Measurements from ENCODE around the gene DDI2.

Gene DDI2

DNA sequence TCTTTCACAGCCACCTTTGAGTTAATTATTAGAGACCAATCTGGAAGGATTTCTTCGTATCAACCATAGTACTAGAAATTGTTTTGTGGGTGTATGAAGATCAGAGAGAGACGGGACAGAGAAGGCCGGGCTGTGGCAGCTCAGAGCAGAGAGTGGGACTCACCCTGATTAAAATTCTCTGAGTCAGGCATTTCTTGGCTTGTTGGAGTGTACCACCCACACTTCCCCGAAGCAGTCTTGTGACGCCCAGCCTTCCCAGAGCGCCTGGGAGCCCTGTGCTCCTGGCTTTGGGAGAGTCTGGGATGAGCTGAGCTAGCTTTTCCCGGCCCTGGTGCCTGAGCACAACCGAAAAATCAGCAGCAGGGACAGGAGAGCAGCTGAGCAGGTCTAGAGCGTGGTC, 86.3 kb downstream of the DDI2 start:
- peak; percentile 72 for DNase-seq (ENCODE audit: low read depth)

DNA sequence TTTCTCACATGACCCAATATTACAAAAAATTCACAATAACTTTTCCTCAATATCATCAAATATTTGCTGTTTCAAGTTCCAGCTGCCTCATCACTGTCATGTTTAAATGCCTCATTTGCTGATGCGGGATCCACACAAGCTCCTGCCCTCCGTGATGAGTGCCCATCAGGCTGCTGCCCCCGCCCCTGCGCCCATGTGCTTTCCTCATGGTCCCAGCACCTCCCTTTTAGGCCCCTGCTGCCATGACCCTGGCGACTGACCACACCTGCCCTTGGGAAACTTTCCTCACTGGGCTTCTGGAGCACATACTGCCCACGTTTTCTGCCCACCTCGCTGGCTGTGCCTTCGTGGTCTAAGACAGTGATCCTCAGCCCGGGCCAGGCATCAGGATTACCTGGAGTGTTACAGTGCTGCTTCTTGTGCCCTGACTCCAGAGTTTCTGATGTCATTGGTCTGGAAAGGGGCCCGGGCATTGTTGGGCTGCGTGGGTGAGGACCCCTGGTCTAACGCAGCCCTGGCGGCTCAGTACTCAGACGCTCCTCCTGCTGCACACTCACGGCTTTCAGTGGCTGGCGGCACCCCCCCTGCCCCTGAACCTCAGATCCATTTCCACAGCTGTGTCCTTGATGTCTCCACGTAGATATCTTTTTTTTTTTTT, 87.4 kb downstream of the DDI2 start:
- no peak for DNase-seq (ENCODE audit: low read depth)

DNA sequence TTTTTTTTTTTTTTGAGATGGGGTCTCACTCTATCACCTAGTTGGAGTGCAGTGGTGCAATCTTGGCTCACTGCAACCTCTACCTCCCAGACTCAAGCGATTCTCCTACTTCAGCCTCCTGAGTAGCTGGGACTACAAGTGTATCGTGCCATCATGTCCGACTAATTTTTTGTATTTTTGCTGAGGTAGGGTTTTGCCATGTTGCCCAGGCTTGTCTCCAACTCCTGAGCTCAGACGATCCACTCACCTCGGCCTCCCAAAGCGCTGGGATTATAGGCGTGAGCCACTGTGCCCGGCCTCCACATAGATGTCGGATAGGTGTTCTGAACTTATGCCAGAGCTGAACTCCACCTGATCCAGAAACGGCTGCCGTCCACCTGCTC, 87.9 kb downstream of the DDI2 start:
- no peak for DNase-seq (ENCODE audit: low read depth)

DNA sequence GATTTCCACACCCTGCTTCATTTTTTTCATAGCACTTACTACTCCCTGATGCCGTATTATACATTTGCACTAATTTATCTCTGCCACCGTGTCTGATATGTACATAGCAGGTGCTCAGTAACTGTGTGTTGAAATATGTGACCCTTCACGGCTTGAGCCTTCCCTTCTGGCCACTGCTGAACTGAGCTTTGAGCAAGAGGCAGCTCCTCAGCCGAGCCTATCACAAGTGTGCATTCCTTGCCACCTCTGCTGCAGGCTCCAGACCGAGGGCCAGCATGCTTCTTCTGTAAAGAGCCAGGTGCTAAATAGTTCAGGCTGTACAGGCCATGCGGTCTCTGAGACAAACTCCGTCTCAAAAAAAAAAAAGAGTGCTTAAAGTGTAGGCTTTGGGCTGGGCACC, 89.5 kb downstream of the DDI2 start:
- DNase-seq (ENCODE audit: low read depth) = no peak

DNA sequence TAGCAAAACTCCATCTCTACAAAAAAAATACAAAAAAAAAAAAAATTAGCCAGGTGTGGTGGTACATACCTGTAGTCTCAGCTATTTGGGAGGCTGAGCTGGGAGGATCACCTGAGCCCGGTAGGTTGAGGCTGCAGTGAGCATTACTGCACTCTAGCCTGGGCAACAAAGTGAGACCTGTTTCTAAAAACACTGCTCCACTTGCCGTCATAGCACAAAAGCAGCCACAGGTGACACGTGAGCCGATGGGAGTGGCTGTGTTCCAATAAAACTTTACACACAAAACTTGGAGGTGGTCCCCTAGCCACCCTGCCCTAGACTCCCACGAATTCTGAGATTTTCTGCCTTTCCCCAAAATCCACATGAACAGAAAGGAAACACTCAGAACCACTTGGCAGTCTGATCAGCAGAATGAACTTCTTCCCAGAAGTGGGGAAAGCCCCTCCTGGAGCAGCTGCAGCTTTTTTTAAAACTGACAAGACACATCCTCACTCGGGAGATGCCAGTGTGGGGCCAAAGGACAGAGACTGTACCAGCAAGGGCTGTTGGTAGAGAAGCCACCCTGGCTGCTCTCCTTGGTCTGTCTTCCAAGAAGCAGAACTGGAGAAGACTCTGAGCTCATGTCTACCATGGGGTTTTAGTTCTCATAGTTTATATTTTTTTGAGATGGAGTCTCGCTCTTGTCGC, 90.1 kb downstream of the DDI2 start:
- no peak for DNase-seq (ENCODE audit: low read depth)

DNA sequence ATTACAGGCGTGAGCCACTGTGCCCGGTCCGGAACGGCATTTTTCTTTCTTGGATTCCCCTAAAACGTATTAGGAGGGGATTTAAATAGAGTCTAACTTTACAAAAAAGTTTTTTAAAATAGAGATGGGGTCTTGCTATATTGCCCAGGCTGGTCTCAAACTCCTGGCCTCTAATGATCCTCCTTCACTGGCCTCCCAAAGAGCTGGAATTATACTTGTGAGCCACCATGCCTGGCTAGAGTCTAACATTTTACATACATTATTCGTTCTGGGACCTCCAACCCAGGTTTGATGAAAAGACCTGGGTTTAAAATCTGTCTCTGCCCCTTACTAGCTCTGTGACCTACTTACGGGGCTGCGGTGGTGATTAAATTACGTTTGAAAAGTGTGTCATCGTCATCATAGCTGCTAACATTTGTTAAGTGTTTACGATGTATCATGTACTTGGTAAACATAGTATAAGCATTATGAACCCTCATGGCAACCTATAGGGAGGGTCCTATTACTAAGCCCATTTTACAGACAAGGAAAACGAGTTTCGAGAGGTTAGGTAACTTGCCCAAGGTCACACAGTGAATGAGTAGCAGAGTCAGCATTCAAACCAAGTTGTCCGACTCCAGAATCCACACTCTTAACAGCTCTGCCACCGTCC, 91.4 kb downstream of the DDI2 start:
- DNase-seq (ENCODE audit: low read depth) = no peak

DNA sequence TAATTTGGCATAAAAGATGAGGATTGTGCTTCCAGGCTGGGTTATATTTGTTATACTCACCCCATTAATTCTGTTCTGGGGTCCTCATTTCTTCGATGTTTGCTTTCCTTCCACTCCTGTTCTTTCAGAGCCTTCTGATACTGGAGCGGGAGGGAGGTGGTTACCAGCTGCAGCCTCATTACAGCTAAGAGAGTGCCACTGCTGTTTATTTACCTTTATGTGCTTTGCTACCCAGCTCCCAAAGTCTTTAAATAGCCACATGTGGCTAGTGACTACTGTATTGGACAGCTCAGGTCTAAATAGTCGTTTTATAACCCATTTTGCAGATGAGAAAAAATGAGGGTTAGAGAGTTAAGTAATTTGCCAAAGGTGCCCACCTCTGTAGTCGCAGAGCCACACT, 92.0 kb downstream of the DDI2 start:
- DNase-seq (ENCODE audit: low read depth) = no peak

DNA sequence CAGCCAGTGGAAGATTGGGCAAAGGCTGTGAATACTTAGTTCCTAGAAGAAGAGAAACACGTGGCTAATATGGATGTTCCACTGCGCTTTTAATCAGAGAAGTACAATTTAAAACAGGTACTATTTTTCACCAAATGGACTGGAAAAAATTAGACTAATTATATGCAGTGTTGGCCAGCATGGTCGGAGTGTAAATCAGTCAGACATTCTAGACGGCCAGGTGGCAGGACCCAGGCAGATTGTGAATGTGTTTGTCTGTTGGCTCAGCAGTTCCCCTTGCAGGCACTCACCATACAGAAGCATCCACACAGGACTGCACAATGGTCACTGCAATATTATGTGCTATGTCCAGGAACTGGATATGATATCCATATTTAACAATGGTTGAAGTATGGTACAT, 94.9 kb downstream of the DDI2 start:
- DNase-seq (ENCODE audit: low read depth) = no peak

DNA sequence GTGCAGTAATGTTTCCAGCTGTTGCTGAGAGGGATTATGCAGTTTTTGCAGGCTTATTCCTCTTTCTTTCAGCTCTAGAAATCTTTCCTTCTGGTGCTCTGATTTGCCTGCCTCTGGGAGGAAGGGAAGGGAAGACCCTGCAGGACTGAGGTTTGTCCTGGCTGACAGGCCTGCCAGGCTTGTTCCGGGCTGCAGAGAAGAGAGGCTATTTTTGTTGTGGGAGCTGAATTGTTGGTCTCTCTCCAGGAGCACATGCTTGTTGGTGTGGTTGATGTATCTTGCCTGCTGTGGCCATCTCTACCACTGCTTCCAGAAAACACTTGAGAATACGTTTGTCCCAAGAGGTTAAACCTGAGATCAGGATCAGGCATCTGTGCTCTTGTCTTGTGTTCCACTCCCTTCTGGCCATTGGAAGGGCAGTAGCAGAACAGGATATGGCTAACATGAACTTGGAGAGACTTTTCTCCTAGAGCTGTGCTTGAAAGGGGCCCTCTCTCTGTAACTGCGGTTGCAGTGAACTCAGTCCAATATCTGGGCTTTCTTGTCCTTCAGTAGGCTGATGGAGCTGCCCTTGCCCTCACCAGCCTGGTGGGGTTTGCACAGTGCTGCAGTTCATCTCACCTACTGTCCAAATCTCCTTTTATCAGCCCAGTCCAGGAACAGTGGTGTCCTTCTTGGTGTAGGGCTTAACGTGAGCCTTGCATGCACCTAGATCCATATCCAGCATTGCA, 97.3 kb downstream of the DDI2 start:
- DNase-seq (ENCODE audit: low read depth) = no peak

DNA sequence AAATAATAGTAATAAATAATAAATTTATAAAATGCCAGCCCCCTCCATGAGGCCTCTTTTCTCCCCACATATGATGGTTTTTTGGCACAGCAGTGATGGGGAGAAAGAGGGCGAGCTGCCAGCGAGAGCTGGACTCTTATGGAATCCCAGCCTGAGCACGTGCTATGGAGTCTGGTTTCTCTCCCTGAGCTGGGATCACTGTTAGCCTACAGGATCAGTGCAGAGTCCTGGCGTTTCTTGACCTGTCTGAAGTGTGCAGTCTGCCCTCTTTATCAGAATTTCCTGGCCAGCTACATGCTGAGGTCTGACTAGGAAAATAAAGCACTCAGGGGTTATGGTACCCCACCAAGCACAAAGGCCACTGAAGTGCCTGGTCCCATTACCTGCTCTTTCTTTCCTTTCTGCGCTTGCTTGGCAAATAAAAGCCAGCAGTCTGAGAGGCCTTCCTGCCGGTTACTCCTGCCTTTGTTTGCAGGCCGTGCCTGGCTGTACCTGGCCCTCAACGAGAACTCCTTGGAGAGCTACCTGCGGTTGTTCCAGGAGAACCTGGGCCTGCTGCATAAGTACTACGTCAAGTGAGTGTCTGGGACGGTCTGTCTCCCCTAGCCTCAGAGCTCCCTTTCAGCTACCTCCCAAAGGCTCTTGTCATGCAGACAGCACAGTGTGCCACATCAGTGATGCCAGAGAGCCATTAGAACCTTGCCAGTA, 100.3 kb downstream of the DDI2 start:
- DNase-seq (ENCODE audit: low read depth) = no peak

DNA sequence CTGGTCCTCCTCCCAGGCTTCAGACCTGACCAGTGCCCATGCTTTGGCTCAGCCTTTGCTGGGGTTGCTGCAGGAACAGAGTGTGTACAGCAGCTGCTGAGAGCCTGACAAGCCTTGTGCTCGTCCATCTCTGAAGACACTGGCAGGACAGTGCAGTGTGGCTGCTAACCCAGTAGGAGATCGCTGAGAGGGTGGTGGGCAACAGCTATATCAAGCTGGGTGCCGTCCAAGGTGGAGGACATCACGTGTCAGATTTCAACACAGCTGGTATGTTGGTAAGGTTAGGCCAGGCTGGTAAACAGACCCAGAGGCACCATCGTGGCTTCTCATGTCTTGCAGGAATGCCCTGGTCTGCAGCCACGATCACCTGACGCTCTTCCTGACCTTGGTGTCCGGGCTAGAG, 100.9 kb downstream of the DDI2 start:
- DNase-seq (ENCODE audit: low read depth) = no peak
